ENCODE results near the gene LTBP4.

DNA sequence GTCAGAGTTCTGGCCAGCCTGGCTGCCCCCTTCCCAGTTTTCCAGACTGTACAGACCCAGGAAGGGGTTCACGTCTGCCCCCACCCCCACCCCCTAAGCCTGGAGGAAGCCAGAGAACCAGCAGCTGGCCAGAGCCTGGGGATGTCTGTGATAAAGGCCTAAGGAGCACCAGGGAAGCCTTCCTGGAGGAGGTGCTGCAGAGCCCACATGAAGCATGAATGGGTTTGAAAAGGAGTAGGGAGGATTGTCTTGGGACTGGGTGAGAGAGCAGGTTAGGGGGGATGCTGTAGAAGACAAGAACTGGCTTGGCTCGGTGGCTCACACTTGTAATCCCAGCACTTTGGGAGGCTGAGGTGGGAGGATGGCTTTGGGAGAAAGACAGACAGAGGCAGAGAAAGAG, 18.7 kb upstream of the LTBP4 start:
- TF ChIP-seq CTCF (IDR thresholded peaks at IDR 0.05; ENCODE audit: extremely low read depth in 1 of 2, insufficient read depth in 1 of 2, low read depth in 1 of 2, low read length in 2 of 2) = no peak
- no peak for TF ChIP-seq JUN (IDR thresholded peaks at IDR 0.05; ENCODE audit: borderline replicate concordance, insufficient read depth, insufficient read length, low read depth)
- TF ChIP-seq POLR2A (IDR thresholded peaks at IDR 0.05; ENCODE audit: low read depth, low read length) = no peak

Measured in endothelial cell of umbilical vein (primary cell).